Hindlimb muscle (tissue), 1 donor: Measurements from ENCODE around the gene POPDC2. TPM values are rescaled to one million over a fixed set of nuclear protein-coding genes. Genes with fewer than 3 reads are reported as not detected.
"Not testable (repeated sequence)": the region's sequence is repeated elsewhere in the genome, so short reads cannot be mapped to it uniquely, and the experiment has no call there.

Source experiments
- DNase-seq: peaks from one replicate; pipeline ENCODE4 v3.0.0-alpha.2; 2013
- polyA plus RNA-seq: library from polyadenylated mRNA; unstranded; fragments of 120-200 nt; gene quantifications from one replicate; pipeline ENCODE4 v1.2.1, GENCODE V29; 2013; ENCODE audit not compliant: insufficient read length

Gene POPDC2
- polyA plus RNA-seq, 1 donor, result 23.8 TPM

- no peak for DNase-seq
Measured at GRCh38 chr3:119613201-119613600, 47.2 kb downstream of the POPDC2 start.

- no peak for DNase-seq
Measured at GRCh38 chr3:119611664-119612063, 48.7 kb downstream of the POPDC2 start.

GRCh38 chr3:119609301-119609700 is 51.1 kb downstream of the POPDC2 start:
- no peak for DNase-seq

- no peak for DNase-seq
Measured at GRCh38 chr3:119608405-119609000, 51.9 kb downstream of the POPDC2 start.

GRCh38 chr3:119604878-119605277 is 55.5 kb downstream of the POPDC2 start:
- DNase-seq, result no peak

- DNase-seq, result no peak
Measured at GRCh38 chr3:119602676-119603075, 57.7 kb downstream of the POPDC2 start.

- DNase-seq, result no peak
Measured at GRCh38 chr3:119601154-119601553, 59.2 kb downstream of the POPDC2 start.

- DNase-seq, result no peak
Measured at GRCh38 chr3:119600732-119601131, 59.7 kb downstream of the POPDC2 start.

- DNase-seq, result no peak
Measured at GRCh38 chr3:119599558-119600174, 60.7 kb downstream of the POPDC2 start.

- DNase-seq, result no peak
Measured at GRCh38 chr3:119598410-119599098, 61.8 kb downstream of the POPDC2 start.

- DNase-seq, result no peak
Measured at GRCh38 chr3:119597548-119598288, 62.7 kb downstream of the POPDC2 start, which contains the start of gene PLA1A. PLA1A (plus strand) TSS chr3:119597885; CDS start chr3:119597914, 29 bp downstream.

- DNase-seq, result no peak
Measured at GRCh38 chr3:119596398-119596797, 64.0 kb downstream of the POPDC2 start.

GRCh38 chr3:119595639-119596334 is 64.6 kb downstream of the POPDC2 start:
- DNase-seq, result no peak

GRCh38 chr3:119594929-119595328 is 65.5 kb downstream of the POPDC2 start:
- not testable (repeated sequence) for DNase-seq

GRCh38 chr3:119594066-119594465 is 66.3 kb downstream of the POPDC2 start:
- DNase-seq, result no peak

GRCh38 chr3:119592861-119593260 is 67.5 kb downstream of the POPDC2 start:
- no peak for DNase-seq

Other genes with a start within 250 kb of the POPDC2 start
- gene TMEM39A, start 197.0 kb downstream of the POPDC2 start, polyA plus RNA-seq, result 37.7 TPM
- gene POGLUT1, start 191.6 kb downstream of the POPDC2 start, polyA plus RNA-seq, result 9.7 TPM
- 70.1 TPM for gene TIMMDC1, start 162.0 kb downstream of the POPDC2 start, polyA plus RNA-seq
- gene CD80, start 101.0 kb downstream of the POPDC2 start, polyA plus RNA-seq, result not detected
- 10.4 TPM for gene ADPRH, start 81.1 kb downstream of the POPDC2 start, polyA plus RNA-seq
- gene PLA1A, start 62.7 kb downstream of the POPDC2 start, polyA plus RNA-seq, result 0.27 TPM
- gene COX17, start 16.8 kb upstream of the POPDC2 start, polyA plus RNA-seq, result 74.6 TPM
- gene CFAP91, start 42.4 kb upstream of the POPDC2 start, polyA plus RNA-seq, result 1.1 TPM
- 0.43 TPM for gene NR1I2, start 121.5 kb upstream of the POPDC2 start, polyA plus RNA-seq